Kidney capillary endothelial cell (primary cell): ENCODE results near the gene TNFRSF12A.
"Not testable (repeated sequence)": the region's sequence is repeated elsewhere in the genome, so short reads cannot be mapped to it uniquely, and the experiment has no call there.

Experiments
- DNase-seq: peaks from one replicate; pipeline ENCODE4 v3.0.0-alpha.2; 2018; ENCODE audit warnings: low spot score

TNFRSF12A gene

GRCh38 chr16:3065742-3066439 is 45.7 kb downstream of the TNFRSF12A start:
- no peak for DNase-seq

GRCh38 chr16:3066440-3066748 is 46.2 kb downstream of the TNFRSF12A start:
- no peak for DNase-seq

- DNase-seq: no peak
These were observed 48.3 kb downstream of the TNFRSF12A start for GRCh38 chr16:3068487-3068886.

GRCh38 chr16:3069146-3069545 is 49.0 kb downstream of the TNFRSF12A start:
- DNase-seq: not testable (repeated sequence)

GRCh38 chr16:3070608-3071111 is 50.5 kb downstream of the TNFRSF12A start:
- DNase-seq: no peak

- no peak for DNase-seq
These were observed 51.5 kb downstream of the TNFRSF12A start for GRCh38 chr16:3071655-3072054.
